ENCODE measurements around the gene CRYBA4. TPM values are rescaled to one million over a fixed set of nuclear protein-coding genes. Genes with fewer than 3 reads are reported as not detected.

CRYBA4 gene
- total RNA-seq, 1 donor from 2014 or later, result not detected

GRCh38 chr22:26674211-26675190 lies 52.7 kb downstream of the CRYBA4 start:
- no peaks in the 10 kb centered on the region for H3K27me3 ChIP-seq (ENCODE audit: control insufficient read depth, insufficient read depth, low read length)
- no peaks in the 10 kb centered on the region for H3K36me3 ChIP-seq (ENCODE audit: control insufficient read depth, insufficient read depth, low read length)
- DNase-seq (ENCODE audit: low read depth) (peak; percentile 41), FAIRE-seq (peak; percentile 93)
- no peak overlapping the region for H3K4me3 ChIP-seq (ENCODE audit: low read depth, low read length)
- no peak for TF ChIP-seq CTCF (IDR thresholded peaks at IDR 0.05; ENCODE audit: insufficient read depth, low read length, severe bottlenecking)

GRCh38 chr22:26675687-26676268 lies 54.0 kb downstream of the CRYBA4 start:
- Histone ChIP-seq H3K27me3 (ENCODE audit: control insufficient read depth, insufficient read depth, low read length) (no peaks in the 10 kb centered on the region), H3K4me3 (ENCODE audit: low read depth, low read length) (no peak overlapping the region), H3K36me3 (ENCODE audit: control insufficient read depth, insufficient read depth, low read length) (peaks cover 1% of the 10 kb centered on the region)
- no peak for DNase-seq (ENCODE audit: low read depth)
- FAIRE-seq, result peak; percentile 50
- TF ChIP-seq CTCF (IDR thresholded peaks at IDR 0.05; ENCODE audit: insufficient read depth, low read length, severe bottlenecking), result no peak

- Histone ChIP-seq H3K4me3 (ENCODE audit: low read depth, low read length) (no peak overlapping the region), H3K27me3 (ENCODE audit: control insufficient read depth, insufficient read depth, low read length) (no peaks in the 10 kb centered on the region), H3K36me3 (ENCODE audit: control insufficient read depth, insufficient read depth, low read length) (peaks cover 4% of the 10 kb centered on the region)
- TF ChIP-seq CTCF (IDR thresholded peaks at IDR 0.05; ENCODE audit: insufficient read depth, low read length, severe bottlenecking), result no peak
- FAIRE-seq (no peak), DNase-seq (ENCODE audit: low read depth) (no peak)
These were observed 55.5 kb downstream of the CRYBA4 start for GRCh38 chr22:26677217-26677616.

- peaks cover 5% of the 10 kb centered on the region for H3K36me3 ChIP-seq (ENCODE audit: control insufficient read depth, insufficient read depth, low read length)
- H3K27me3 ChIP-seq (ENCODE audit: control insufficient read depth, insufficient read depth, low read length), result no peaks in the 10 kb centered on the region
- peak; percentile 88 for TF ChIP-seq CTCF (IDR thresholded peaks at IDR 0.05; ENCODE audit: insufficient read depth, low read length, severe bottlenecking)
- DNase-seq (ENCODE audit: low read depth) (peak; percentile 59), FAIRE-seq (no peak)
- no peak overlapping the region for H3K4me3 ChIP-seq (ENCODE audit: low read depth, low read length)
These were observed 57.4 kb downstream of the CRYBA4 start for GRCh38 chr22:26679003-26679629.

Other genes starting within 250 kb of the CRYBA4 start
- 3.4 and 3.8 TPM in 2 replicates for gene ASPHD2, start 192.7 kb upstream of the CRYBA4 start, total RNA-seq
- gene HPS4, start 138.2 kb upstream of the CRYBA4 start, total RNA-seq, result 28.3 and 29.5 TPM in 2 replicates
- gene SRRD, start 138.1 kb upstream of the CRYBA4 start, total RNA-seq, result 13.3 and 26.6 TPM in 2 replicates
- 30.9 and 36.9 TPM in 2 replicates for gene TFIP11, start 109.5 kb upstream of the CRYBA4 start, total RNA-seq
- 18.4 and 24.1 TPM in 2 replicates for gene TPST2, start 31.8 kb upstream of the CRYBA4 start, total RNA-seq
- not detected in 2 replicates for gene CRYBB1, start 3.9 kb upstream of the CRYBA4 start, total RNA-seq
- 0.53 and 0.64 TPM in 2 replicates for gene MIAT, start 35.6 kb downstream of the CRYBA4 start, total RNA-seq

All from bronchial epithelial cell (primary cell).